Neural cell (in vitro differentiated cells): Measurements from ENCODE around the gene OPRL1. TPM values are rescaled to one million over a fixed set of nuclear protein-coding genes. Genes with fewer than 3 reads are reported as not detected.

ENCODE experiments used
- H2AFZ ChIP-seq: fragments of 200-600, 300-800 bp; sonication (generic), shearing (Covaris generic); 2 replicates; pipeline ENCODE4 v1.6.0; 2014; ENCODE audit warnings: low read depth, mild to moderate bottlenecking, antibody characterized with exemption, low read length, moderate library complexity
- H3F3A ChIP-seq: fragments of 200-600 bp; shearing (Covaris generic); 2 replicates; pipeline ENCODE4 v1.6.1; 2016; ENCODE audit warnings: mild to moderate bottlenecking, moderate library complexity, mixed read lengths, antibody characterized with exemption, low read length; ENCODE audit not compliant: insufficient read depth, poor library complexity, severe bottlenecking
- H3K27ac ChIP-seq: fragments of 200-600, 300-800 bp; sonication (generic), shearing (Covaris generic); 2 replicates; pipeline ENCODE4 v1.5.1; 2014; ENCODE audit warnings: mild to moderate bottlenecking, low read length, moderate library complexity
- H3K27me3 ChIP-seq: fragments of 300-800, 200-600 bp; sonication (generic), shearing (Covaris generic); 2 replicates; pipeline ENCODE4 v1.6.0; 2014; ENCODE audit warnings: mild to moderate bottlenecking, low read depth, low read length, moderate library complexity; ENCODE audit not compliant: insufficient read depth
- H3K36me3 ChIP-seq: fragments of 300-800, 200-600 bp; sonication (generic), shearing (Covaris generic); 2 replicates; pipeline ENCODE4 v1.5.1; 2014; ENCODE audit warnings: mild to moderate bottlenecking, antibody characterized with exemption, low read length, moderate library complexity; ENCODE audit not compliant: insufficient read depth
- H3K4me2 ChIP-seq: fragments of 300-800, 200-600 bp; sonication (generic), shearing (Covaris generic); 2 replicates; pipeline ENCODE4 v1.6.0; 2014; ENCODE audit warnings: mild to moderate bottlenecking, low read length
- H3K4me3 ChIP-seq: fragments of 300-800, 200-600 bp; sonication (generic), shearing (Covaris generic); 2 replicates; pipeline ENCODE4 v1.5.1; 2014; ENCODE audit warnings: mild to moderate bottlenecking, low read length, moderate library complexity
- H3K79me2 ChIP-seq: fragments of 200-600 bp; shearing (Covaris generic); replicated peaks from 2 replicates; pipeline ENCODE4 v1.6.0; 2014; ENCODE audit warnings: mild to moderate bottlenecking, low read length, moderate library complexity; ENCODE audit not compliant: insufficient read depth
- H3K9ac ChIP-seq: fragments of 300-800, 200-600 bp; sonication (generic), shearing (Covaris generic); 2 replicates; pipeline ENCODE4 v1.6.1; 2016; ENCODE audit warnings: mild to moderate bottlenecking, low read length, mixed read lengths
- H3K9me2 ChIP-seq: fragments of 200-600 bp; shearing (Covaris generic); 2 replicates; pipeline ENCODE4 v1.6.1; 2016; ENCODE audit warnings: mild to moderate bottlenecking, low read length, mixed read lengths; ENCODE audit not compliant: insufficient read depth
- H3K9me3 ChIP-seq: fragments of 200-600, 300-800 bp; sonication (generic), shearing (Covaris generic); 2 replicates; pipeline ENCODE4 v1.6.1; 2016; ENCODE audit warnings: mild to moderate bottlenecking, mixed run types, low read length, moderate library complexity, mixed read lengths
- H4K20me1 ChIP-seq: fragments of 200-600 bp; shearing (Covaris generic); 2 replicates; pipeline ENCODE4 v1.6.1; 2016; ENCODE audit warnings: mild to moderate bottlenecking, mixed run types; ENCODE audit not compliant: insufficient read depth
- CTCF ChIP-seq: fragments of 450-650 bp; IDR thresholded peaks from 2 replicates; pipeline ENCODE4 v1.5.1; 2014; ENCODE audit warnings: antibody characterized with exemption, mild to moderate bottlenecking, moderate library complexity; ENCODE audit not compliant: poor library complexity, severe bottlenecking
- EP300 ChIP-seq: fragments of 450-650 bp; conservative IDR thresholded peaks from 2 replicates; pipeline ENCODE4 v1.6.1; 2014; ENCODE audit warnings: antibody characterized with exemption, mild to moderate bottlenecking, moderate library complexity; ENCODE audit not compliant: poor library complexity, severe bottlenecking
- EZH2 ChIP-seq: fragments of 200-600, 300-800 bp; shearing (Covaris generic), sonication (generic); IDR thresholded peaks from 2 replicates; pipeline ENCODE4 v1.6.1; 2014; ENCODE audit warnings: antibody characterized with exemption, low read length, borderline replicate concordance, mild to moderate bottlenecking; ENCODE audit not compliant: insufficient read depth, poor library complexity, severe bottlenecking
- MXI1 ChIP-seq: fragments of 450-650 bp; conservative IDR thresholded peaks from 2 replicates; pipeline ENCODE4 v1.6.1; 2014; ENCODE audit warnings: antibody characterized with exemption, mild to moderate bottlenecking; ENCODE audit not compliant: poor library complexity, severe bottlenecking
- POLR2AphosphoS5 ChIP-seq: IDR thresholded peaks from 2 replicates; pipeline ENCODE4 v1.6.1; 2012
- RAD21 ChIP-seq: fragments of 450-650 bp; conservative IDR thresholded peaks from 2 replicates; pipeline ENCODE4 v1.6.1; 2014; ENCODE audit warnings: antibody characterized with exemption, mild to moderate bottlenecking, moderate library complexity
- SMC3 ChIP-seq: fragments of 450-650 bp; conservative IDR thresholded peaks from 2 replicates; pipeline ENCODE4 v1.6.1; 2014; ENCODE audit warnings: antibody characterized with exemption, mild to moderate bottlenecking, moderate library complexity; ENCODE audit not compliant: poor library complexity
- TAF1 ChIP-seq: IDR thresholded peaks from 2 replicates; pipeline ENCODE4 v1.6.1; 2012; ENCODE audit warnings: low read depth
- polyA plus RNA-seq: library from polyadenylated mRNA; depleted of rRNA; stranded (reverse); fragments of >200 nt; gene quantifications from 2 replicates; pipeline ENCODE4 v1.2.3, GENCODE V29; 2014
- TF ChIP-seq, protein P1 (sequence below): IDR thresholded peaks from 2 replicates; pipeline ENCODE4 v1.6.1; 2012; ENCODE audit warnings: borderline replicate concordance

Gene OPRL1
- polyA plus RNA-seq, 1 donor from 2014 or later, result 18.3 TPM

DNA sequence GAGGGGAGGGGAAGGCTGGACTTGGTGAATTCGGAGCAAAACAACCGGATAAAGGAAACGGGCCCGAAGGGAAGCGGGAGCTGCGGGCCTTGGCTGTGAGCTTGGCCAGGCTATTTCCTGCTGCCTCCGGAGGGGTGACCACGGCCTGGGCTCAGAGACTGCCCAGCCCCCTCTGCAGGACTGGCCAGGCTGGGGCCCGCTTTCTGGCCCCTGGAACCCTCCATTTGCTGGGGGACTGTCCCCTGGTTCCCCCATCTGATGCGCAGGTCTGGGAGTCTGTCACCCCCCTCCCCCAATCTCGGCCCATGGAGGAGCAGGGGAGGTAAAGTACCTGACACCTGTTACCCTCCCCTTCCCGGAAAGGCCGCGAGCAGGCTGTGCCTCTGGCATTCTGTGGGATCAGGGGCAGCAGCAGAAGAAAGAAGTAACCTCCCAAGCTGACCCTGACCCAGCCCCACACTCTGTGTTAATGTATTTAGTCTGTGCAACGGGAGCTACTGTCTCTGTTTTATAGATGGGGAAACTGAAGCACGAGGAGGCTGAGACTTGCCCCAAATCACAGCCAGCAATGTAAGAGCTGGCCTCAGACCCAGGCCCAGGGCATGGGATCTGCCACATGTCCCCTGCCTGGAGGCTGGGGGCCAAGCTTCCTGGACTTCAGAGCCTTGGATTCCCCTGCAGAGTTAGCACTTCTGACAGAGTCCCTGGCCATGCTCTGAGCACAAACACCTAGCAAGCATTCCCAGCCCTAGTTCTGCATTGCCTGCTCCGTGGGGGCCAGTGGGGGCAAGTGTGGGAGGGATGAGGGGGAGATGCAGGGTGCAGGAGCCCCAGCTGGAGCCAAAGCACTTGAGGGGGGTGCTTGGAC lies 40.4 kb upstream of the OPRL1 start:
- H3K36me3 ChIP-seq, result no peaks in the 10 kb centered on the region
- no peaks in the 10 kb centered on the region for H3K9me2 ChIP-seq
- H3K27ac ChIP-seq, result no peak overlapping the region
- no peaks in the 10 kb centered on the region for H3F3A ChIP-seq
- TF ChIP-seq MXI1, result no peak
- no peak for TF ChIP-seq TAF1
- no peak for TF ChIP-seq CTCF
- TF ChIP-seq EZH2, result no peak
- no peak for TF ChIP-seq RAD21
- peak; percentile 4 for TF ChIP-seq SMC3
- no peak for TF ChIP-seq POLR2AphosphoS5
- no peaks in the 10 kb centered on the region for H3K79me2 ChIP-seq
- no peak overlapping the region for H3K4me2 ChIP-seq
- peak overlapping the region; percentile 67 for H3K4me3 ChIP-seq
- H3K9me3 ChIP-seq, result no peaks in the 10 kb centered on the region
- peak overlapping the region; percentile 50 for H3K9ac ChIP-seq
- no peak overlapping the region for H2AFZ ChIP-seq
- peaks cover 74% of the 10 kb centered on the region for H3K27me3 ChIP-seq
- H4K20me1 ChIP-seq, result no peaks in the 10 kb centered on the region

DNA sequence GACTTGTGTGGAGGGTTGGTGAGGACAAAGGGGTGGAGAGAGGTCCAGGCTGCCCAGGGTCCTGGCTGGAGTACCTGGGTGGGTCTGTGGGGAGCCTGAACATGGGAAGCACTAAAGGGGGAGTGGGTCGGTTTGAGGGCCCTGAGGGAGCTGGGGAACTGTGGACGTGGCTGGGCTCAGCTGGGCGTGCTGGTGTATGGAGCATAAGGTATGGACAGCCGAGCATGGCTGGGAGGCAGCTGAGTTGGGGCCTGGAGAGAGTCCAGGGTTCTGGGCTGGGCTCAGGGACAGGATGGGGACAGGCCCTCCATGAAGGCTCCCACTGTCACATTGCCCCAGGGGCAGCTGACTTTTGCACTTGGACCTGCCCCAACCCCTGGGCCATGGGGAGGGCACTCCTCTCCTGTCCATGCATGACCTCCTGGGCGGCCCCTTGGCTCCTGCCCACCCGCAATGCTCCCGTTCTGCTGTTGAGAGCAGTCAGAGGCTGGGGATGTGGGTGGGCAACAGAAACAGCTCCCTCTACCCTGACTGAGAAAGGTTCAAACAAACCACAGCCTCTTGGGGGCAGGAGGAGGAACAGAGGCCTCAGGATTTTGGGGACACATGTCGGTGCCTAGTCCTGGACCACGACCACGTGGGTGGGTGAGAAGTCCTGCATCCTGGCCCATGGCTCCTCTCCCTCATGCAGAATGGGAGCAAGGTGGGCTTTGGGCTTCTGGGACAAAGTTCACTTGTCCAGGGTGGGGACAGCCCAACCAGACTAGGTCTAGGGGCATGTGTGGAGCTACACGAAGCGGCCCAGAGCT lies 39.4 kb upstream of the OPRL1 start:
- Histone ChIP-seq H3K9ac (no peak overlapping the region), H3F3A (no peaks in the 10 kb centered on the region), H3K27me3 (peaks cover 83% of the 10 kb centered on the region), H3K79me2 (no peaks in the 10 kb centered on the region), H4K20me1 (no peaks in the 10 kb centered on the region), H3K27ac (no peak overlapping the region), H3K4me3 (no peak overlapping the region), H3K4me2 (no peak overlapping the region), H3K9me3 (no peaks in the 10 kb centered on the region), H3K9me2 (no peaks in the 10 kb centered on the region), H2AFZ (no peak overlapping the region), H3K36me3 (no peaks in the 10 kb centered on the region)
- TF ChIP-seq CTCF (no peak), POLR2AphosphoS5 (no peak), RAD21 (no peak), EZH2 (no peak), MXI1 (no peak), EP300 (no peak), SMC3 (no peak)
- TF ChIP-seq, protein P1, sequence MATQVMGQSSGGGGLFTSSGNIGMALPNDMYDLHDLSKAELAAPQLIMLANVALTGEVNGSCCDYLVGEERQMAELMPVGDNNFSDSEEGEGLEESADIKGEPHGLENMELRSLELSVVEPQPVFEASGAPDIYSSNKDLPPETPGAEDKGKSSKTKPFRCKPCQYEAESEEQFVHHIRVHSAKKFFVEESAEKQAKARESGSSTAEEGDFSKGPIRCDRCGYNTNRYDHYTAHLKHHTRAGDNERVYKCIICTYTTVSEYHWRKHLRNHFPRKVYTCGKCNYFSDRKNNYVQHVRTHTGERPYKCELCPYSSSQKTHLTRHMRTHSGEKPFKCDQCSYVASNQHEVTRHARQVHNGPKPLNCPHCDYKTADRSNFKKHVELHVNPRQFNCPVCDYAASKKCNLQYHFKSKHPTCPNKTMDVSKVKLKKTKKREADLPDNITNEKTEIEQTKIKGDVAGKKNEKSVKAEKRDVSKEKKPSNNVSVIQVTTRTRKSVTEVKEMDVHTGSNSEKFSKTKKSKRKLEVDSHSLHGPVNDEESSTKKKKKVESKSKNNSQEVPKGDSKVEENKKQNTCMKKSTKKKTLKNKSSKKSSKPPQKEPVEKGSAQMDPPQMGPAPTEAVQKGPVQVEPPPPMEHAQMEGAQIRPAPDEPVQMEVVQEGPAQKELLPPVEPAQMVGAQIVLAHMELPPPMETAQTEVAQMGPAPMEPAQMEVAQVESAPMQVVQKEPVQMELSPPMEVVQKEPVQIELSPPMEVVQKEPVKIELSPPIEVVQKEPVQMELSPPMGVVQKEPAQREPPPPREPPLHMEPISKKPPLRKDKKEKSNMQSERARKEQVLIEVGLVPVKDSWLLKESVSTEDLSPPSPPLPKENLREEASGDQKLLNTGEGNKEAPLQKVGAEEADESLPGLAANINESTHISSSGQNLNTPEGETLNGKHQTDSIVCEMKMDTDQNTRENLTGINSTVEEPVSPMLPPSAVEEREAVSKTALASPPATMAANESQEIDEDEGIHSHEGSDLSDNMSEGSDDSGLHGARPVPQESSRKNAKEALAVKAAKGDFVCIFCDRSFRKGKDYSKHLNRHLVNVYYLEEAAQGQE, result no peak
